Caco-2 (cell line): Measurements from ENCODE around the gene TNFSF15. TPM values are rescaled to one million over a fixed set of nuclear protein-coding genes. Genes with fewer than 3 reads are reported as not detected.
"Not testable (repeated sequence)": the region's sequence is repeated elsewhere in the genome, so short reads cannot be mapped to it uniquely, and the experiment has no call there.

Experiments used
- BruUV-seq: library from RNA; stranded (reverse); fragments of 400-500 nt; replicated peaks from 2 replicates; lab custom pipeline; 2021; lab: Mats Ljungman, UMichigan
- CTCF ChIA-PET: fragments of 300-600 bp; sonication (Branson Sonifier 250); formaldehyde crosslinking; loops from one replicate; lab custom pipeline; 2022; ENCODE audit warnings: antibody characterized with exemption; lab: Charles Lee
- POLR2A ChIA-PET: fragments of 300-600 bp; sonication (Branson Sonifier 250); formaldehyde crosslinking; loops from one replicate; lab custom pipeline; 2022; ENCODE audit warnings: antibody characterized with exemption; lab: Charles Lee
- DNase-seq, 2 experiments: peaks; one replicate each; pipeline versions ENCODE4 v3.0.0 to v3.0.0-alpha.2; 2020 to 2022
- H3K27me3 ChIP-seq: replicated peaks from 2 replicates; pipeline ENCODE4 v1.6.0; 2011; ENCODE audit warnings: low read length; ENCODE audit not compliant: control insufficient read depth, insufficient read depth
- H3K36me3 ChIP-seq: 2 replicates; pipeline ENCODE4 v1.5.1; 2011; ENCODE audit warnings: low read length; ENCODE audit not compliant: control insufficient read depth, insufficient read depth
- H3K4me1 ChIP-seq: fragments of 250-450 bp; sonication (Bioruptor Pico); 2 replicates; pipeline ENCODE4 v1.5.1; 2020; ENCODE audit warnings: mild to moderate bottlenecking
- H3K4me3 ChIP-seq: 2 replicates; pipeline ENCODE4 v1.5.1; 2011; ENCODE audit warnings: low read depth, mild to moderate bottlenecking, control low read depth, low read length
- H3K9me3 ChIP-seq: fragments of 250-450 bp; sonication (Bioruptor Pico); 2 replicates; pipeline ENCODE4 v1.5.1; 2020; ENCODE audit warnings: mild to moderate bottlenecking, moderate library complexity
- H3K27ac Mint-ChIP-seq: one replicate; pipeline ENCODE4 v1.8.0; 2022; ENCODE audit warnings: mixed read lengths; ENCODE audit not compliant: unreplicated experiment
- H3K27me3 Mint-ChIP-seq: one replicate; pipeline ENCODE4 v1.8.0; 2022; ENCODE audit warnings: mixed read lengths; ENCODE audit not compliant: insufficient read depth, unreplicated experiment
- H3K36me3 Mint-ChIP-seq: one replicate; pipeline ENCODE4 v1.8.0; 2022; ENCODE audit warnings: mild to moderate bottlenecking, mixed read lengths; ENCODE audit not compliant: insufficient read depth, unreplicated experiment
- H3K4me1 Mint-ChIP-seq: one replicate; pipeline ENCODE4 v1.8.0; 2022; ENCODE audit warnings: low read depth, mixed read lengths; ENCODE audit not compliant: unreplicated experiment
- H3K4me3 Mint-ChIP-seq: one replicate; pipeline ENCODE4 v1.8.0; 2022; ENCODE audit warnings: mild to moderate bottlenecking, moderate library complexity, mixed read lengths; ENCODE audit not compliant: unreplicated experiment
- H3K9me3 Mint-ChIP-seq: one replicate; pipeline ENCODE4 v1.8.0; 2022; ENCODE audit warnings: mixed read lengths; ENCODE audit not compliant: unreplicated experiment
- intact Hi-C: fragments of 100-400 bp; cut with micrococcal nuclease; formaldehyde crosslinking; loops from one replicate; pipeline ENCODE4 v1.10.0; 2022; ENCODE audit not compliant: unreplicated experiment
- total RNA-seq: library from RNA; stranded (reverse); gene quantifications from 2 replicates; pipeline ENCODE4 v1.2.3, GENCODE V29; 2022
- TF ChIP-seq, protein P1 (sequence below), 2 experiments: fragments of 200-600 bp in 1 of 2; IDR thresholded peaks; 1 replicate in 1 of 2; 2 replicates in 1 of 2; pipeline versions ENCODE4 v1.5.1 to v1.8.0; 2011 to 2022; ENCODE audit warnings: antibody characterized with exemption in 1 of 2, control low read depth in 1 of 2, inconsistent platforms in 1 of 2, low read depth in 1 of 2, low read length in 1 of 2, mild to moderate bottlenecking in 1 of 2, moderate library complexity in 1 of 2; ENCODE audit not compliant: insufficient read depth in 1 of 2, severe bottlenecking in 1 of 2, unreplicated experiment in 1 of 2

The TNFSF15 gene
- total RNA-seq, 1 experiment from 2014 or later = 0.66 TPM

DNA sequence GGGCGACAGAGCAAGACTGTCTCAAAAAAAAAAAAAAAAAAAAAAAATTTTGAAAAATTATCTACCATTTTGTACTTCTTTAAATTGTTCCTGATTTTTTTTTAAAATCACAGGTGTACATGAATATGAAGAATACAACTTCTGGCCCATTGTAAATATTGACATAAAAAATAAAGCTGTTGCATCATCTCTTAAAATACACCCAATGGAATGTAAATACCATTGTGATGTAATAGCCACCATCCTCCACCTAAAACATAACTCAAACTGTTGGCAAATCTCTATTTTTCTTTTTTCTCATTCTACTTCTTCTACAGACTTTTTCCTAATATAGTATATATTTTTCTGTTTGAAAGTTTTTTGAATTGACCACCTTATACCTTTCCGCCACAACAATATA is 62.9 kb downstream of the TNFSF15 start:
- Mint-ChIP-seq H3K4me3 (no peak overlapping the region), H3K36me3 (no peaks in the 10 kb centered on the region), H3K27ac (no peak overlapping the region), H3K9me3 (no peaks in the 10 kb centered on the region), H3K27me3 (no peaks in the 10 kb centered on the region), H3K4me1 (no peaks in the 10 kb centered on the region)
- H3K4me1 ChIP-seq = no peaks in the 10 kb centered on the region
- H3K9me3 ChIP-seq = no peaks in the 10 kb centered on the region
- no peaks in the 10 kb centered on the region for H3K27me3 ChIP-seq
- no peak for DNase-seq
- BruUV-seq = no TSS peak
- CTCF ChIA-PET = interaction anchor here (1.1 to 1.6 kb wide), 2 partner anchors 164 to 166 kb away, joined by 3 to 4 read pairs; no protein-coding TSS in a partner anchor
- POLR2A ChIA-PET = no interaction called here
- intact Hi-C loops = loop anchor here (1.0 to 2.0 kb wide), 3 partner anchors 61 to 165 kb away; no protein-coding TSS in a partner anchor
- H3K4me3 ChIP-seq = no peak overlapping the region
- TF ChIP-seq, protein P1, sequence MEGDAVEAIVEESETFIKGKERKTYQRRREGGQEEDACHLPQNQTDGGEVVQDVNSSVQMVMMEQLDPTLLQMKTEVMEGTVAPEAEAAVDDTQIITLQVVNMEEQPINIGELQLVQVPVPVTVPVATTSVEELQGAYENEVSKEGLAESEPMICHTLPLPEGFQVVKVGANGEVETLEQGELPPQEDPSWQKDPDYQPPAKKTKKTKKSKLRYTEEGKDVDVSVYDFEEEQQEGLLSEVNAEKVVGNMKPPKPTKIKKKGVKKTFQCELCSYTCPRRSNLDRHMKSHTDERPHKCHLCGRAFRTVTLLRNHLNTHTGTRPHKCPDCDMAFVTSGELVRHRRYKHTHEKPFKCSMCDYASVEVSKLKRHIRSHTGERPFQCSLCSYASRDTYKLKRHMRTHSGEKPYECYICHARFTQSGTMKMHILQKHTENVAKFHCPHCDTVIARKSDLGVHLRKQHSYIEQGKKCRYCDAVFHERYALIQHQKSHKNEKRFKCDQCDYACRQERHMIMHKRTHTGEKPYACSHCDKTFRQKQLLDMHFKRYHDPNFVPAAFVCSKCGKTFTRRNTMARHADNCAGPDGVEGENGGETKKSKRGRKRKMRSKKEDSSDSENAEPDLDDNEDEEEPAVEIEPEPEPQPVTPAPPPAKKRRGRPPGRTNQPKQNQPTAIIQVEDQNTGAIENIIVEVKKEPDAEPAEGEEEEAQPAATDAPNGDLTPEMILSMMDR (IDR thresholded peaks at IDR 0.05; ENCODE audit: insufficient read depth in 1 of 2, low read depth in 1 of 2, low read length in 1 of 2, severe bottlenecking in 1 of 2, unreplicated experiment in 1 of 2) = no peak
- no peaks in the 10 kb centered on the region for H3K36me3 ChIP-seq

DNA sequence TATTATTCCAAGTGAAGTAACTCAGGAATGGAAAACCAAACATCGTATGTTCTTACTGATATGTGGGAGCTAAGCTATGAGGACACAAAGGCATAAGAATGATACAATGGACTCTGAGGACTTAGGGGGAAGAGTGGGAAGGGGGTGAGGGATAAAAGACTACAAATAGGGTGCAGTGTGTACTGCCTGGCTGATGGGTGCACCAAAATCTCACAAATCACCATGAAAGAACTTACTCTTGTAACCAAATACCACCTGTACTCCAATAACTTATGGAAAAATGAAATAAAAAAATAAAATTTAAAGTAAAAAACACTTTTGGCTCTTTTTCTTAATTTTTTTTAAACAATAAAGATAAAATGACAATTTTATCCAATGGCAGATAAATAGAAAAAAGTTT is 64.3 kb downstream of the TNFSF15 start:
- H3K27ac Mint-ChIP-seq, H3K4me3 ChIP-seq, H3K36me3 ChIP-seq, DNase-seq, H3K4me3 Mint-ChIP-seq, intact Hi-C loops, H3K9me3 Mint-ChIP-seq, BruUV-seq, H3K4me1 ChIP-seq, H3K9me3 ChIP-seq, POLR2A ChIA-PET, H3K27me3 ChIP-seq, H3K27me3 Mint-ChIP-seq, H3K36me3 Mint-ChIP-seq, H3K4me1 Mint-ChIP-seq: not testable (repeated sequence)
- CTCF ChIA-PET = interaction anchor here (1.6 kb wide), 1 partner anchor 165 kb away, joined by 4 read pairs; no protein-coding TSS in a partner anchor

DNA sequence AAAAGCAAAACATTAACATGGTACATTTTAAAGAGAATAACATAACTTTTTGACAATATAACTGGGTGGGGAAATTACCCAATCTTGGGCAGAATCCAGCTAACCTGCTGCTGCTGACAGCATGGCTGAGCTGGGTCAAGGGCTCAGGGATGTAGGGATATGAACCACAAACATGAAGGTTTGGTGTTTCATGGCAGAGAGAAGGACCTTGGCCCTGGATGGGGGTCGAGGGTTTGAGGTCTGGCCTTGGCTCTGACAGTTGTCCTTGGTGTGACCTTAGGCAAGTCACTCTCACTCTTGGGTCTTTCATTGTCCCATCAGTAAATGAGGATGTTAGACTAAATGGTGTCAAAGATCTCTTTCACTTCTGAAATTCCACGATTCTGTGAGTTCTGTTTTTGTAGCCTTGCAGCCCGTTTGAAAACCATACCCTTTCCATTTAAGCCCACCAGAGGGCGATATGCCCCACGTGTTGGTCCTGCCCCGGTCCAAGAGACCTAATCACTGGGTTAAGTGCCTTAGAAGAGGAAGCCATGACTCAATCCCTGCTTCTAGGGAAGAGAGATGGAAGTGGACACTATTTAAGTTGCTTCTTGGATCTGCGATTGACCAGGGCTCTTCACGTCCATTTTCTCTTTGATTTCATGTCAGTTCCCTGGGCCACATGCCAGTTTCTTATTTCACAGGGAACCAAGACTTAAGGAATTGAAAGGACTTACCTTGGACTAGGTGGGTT is 67.1 kb downstream of the TNFSF15 start:
- no peaks in the 10 kb centered on the region for H3K27me3 Mint-ChIP-seq
- no peaks in the 10 kb centered on the region for H3K4me1 Mint-ChIP-seq
- TF ChIP-seq, protein P1 (IDR thresholded peaks at IDR 0.05; ENCODE audit: insufficient read depth in 1 of 2, low read depth in 1 of 2, low read length in 1 of 2, severe bottlenecking in 1 of 2, unreplicated experiment in 1 of 2) = peak; percentile 75 to 83
- Histone ChIP-seq H3K4me3 (no peak overlapping the region), H3K27me3 (no peaks in the 10 kb centered on the region), H3K9me3 (no peaks in the 10 kb centered on the region), H3K36me3 (no peaks in the 10 kb centered on the region), H3K4me1 (no peaks in the 10 kb centered on the region)
- no peak overlapping the region for H3K27ac Mint-ChIP-seq
- peak; percentile 68 to 78 for DNase-seq
- CTCF ChIA-PET = interaction anchor here (3.3 kb wide), 1 partner anchor 168 kb away, joined by 15 read pairs; no protein-coding TSS in a partner anchor
- intact Hi-C loops = loop anchor here (1.0 to 5.0 kb wide), 7 partner anchors 57 to 786 kb away; no protein-coding TSS in a partner anchor
- H3K4me3 Mint-ChIP-seq = no peak overlapping the region
- POLR2A ChIA-PET = no interaction called here
- no peaks in the 10 kb centered on the region for H3K36me3 Mint-ChIP-seq
- no TSS peak for BruUV-seq
- H3K9me3 Mint-ChIP-seq = no peaks in the 10 kb centered on the region
